KOPT-K1 (cell line): ENCODE results near the gene NACA2.
"Not testable (repeated sequence)": the region's sequence is repeated elsewhere in the genome, so short reads cannot be mapped to it uniquely, and the experiment has no call there.

ENCODE experiments used
- H3K27ac ChIP-seq: fragments of 200-600 bp; sonication (generic); 2 replicates; pipeline ENCODE4 v1.5.1; 2016; ENCODE audit warnings: antibody characterized with exemption, mild to moderate bottlenecking, low read depth, low read length; ENCODE audit not compliant: poor library complexity, severe bottlenecking
- H3K36me3 ChIP-seq: fragments of 200-600 bp; sonication (generic); 2 replicates; pipeline ENCODE4 v1.5.1; 2017; ENCODE audit warnings: antibody characterized with exemption, mild to moderate bottlenecking, low read length, moderate library complexity; ENCODE audit not compliant: insufficient read depth
- H3K9me3 ChIP-seq: fragments of 200-600 bp; sonication (generic); 2 replicates; pipeline ENCODE4 v1.5.1; 2017; ENCODE audit warnings: antibody characterized with exemption, low read length, mild to moderate bottlenecking; ENCODE audit not compliant: insufficient read depth, poor library complexity, severe bottlenecking

Gene NACA2

DNA sequence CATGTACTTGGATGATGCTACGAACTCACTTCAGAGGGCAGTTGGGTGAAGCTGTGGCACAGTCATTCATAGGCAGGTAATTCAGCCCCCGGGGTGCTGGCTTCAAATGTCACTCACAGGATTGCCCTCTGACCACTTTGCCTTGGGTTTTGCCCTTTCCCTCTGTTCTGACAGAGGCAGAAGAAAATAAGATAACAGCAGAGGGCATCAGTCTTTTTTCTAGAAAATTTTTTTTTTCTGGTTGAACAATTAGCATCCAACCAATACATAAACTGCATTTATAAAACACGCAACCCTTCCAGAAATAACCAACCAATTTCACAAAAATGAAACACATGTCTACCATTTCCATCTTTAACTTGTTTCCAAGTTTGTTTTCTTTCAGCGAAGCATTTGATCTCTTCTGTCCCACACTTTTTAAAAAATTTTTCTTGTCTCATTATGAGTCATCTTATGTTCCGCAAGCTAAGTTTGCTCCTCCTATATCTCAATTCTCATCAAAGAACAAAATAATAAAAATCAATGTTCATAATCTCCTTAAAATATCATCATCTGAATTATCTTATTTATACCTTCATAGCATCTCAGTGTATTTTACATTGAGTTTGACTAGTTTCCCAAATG lies 15.6 kb downstream of the NACA2 start:
- Histone ChIP-seq H3K27ac (no peak overlapping the region), H3K36me3 (no peaks in the 10 kb centered on the region), H3K9me3 (peaks cover 10% of the 10 kb centered on the region)

DNA sequence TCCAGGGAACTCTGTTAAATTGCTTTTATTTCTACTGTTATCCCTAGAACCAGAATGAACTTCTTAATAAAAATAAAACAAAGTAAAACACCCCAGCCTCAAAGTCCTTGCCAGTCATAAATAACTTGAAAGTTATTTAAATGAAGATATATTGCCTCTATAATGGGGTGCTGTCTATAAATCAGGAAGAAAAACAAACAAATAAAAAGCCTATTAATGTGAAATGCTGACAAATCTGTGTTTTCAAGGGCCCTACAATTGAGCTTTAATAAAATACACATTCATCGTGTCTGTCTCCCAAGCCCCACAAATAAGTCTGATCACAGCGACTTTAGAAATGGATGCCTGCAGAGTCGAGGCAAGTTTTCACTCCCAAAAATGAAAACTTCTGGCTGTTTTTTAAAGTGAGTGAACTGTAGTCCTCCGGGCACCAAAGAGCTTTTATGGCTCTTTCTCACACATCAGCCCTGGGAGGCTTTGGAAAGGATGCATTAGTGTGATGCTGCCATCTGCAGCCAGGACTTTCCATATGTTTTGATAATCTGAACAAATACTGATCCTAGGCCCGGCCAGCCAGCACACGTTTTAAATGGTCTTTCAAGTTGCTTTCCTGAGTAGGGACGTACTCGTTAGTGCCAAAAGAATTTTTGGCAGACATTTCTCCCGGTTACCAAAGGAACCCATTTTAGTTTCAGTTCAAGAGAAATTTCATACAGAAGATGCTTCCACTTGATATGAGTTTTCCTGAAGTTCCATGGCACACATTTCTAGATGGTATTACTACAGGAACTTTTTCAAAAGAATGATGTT lies 16.3 kb downstream of the NACA2 start:
- H3K36me3 ChIP-seq = no peaks in the 10 kb centered on the region
- peaks cover 17% of the 10 kb centered on the region for H3K9me3 ChIP-seq
- H3K27ac ChIP-seq = no peak overlapping the region

DNA sequence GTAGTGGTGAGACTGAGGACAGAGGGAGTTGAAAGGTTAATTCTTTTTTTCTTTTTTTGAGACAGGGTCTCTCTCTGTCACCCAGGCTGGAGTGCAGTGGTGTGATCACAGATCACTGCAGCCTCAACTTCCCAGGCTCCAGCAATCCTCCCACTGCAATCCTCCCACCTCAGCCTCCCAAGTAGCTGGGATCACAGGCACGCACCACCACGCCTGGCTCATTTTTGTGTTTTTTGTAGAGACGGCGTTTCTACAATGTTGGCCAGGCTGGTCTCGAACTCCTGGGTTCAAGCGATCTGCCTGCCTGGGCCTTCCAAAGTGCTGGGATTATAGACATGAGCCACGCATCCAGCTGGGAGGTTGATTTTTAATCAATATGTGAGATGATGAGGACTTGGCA lies 18.5 kb downstream of the NACA2 start:
- H3K9me3 ChIP-seq = peaks cover 17% of the 10 kb centered on the region
- not testable (repeated sequence) for H3K36me3 ChIP-seq, H3K27ac ChIP-seq

DNA sequence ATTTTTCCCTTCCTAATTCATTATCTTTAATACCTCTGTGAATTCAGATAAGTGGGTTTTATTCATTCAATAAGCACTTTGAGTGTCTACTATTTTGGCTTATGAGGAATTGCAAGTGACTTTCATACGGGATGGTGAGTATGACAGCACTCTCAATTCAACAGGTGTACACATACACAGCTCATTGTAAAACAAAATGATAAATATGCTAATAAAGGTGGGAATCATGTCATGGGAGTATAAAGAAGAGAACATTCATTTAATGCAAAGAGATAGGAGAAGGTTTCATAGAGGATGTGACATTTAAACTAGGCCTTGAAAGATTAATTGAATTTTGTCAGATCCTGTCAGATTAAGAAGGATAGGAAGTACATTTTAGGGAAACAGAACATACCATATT lies 19.4 kb downstream of the NACA2 start:
- H3K36me3 ChIP-seq = no peaks in the 10 kb centered on the region
- peaks cover 17% of the 10 kb centered on the region for H3K9me3 ChIP-seq
- H3K27ac ChIP-seq = no peak overlapping the region

DNA sequence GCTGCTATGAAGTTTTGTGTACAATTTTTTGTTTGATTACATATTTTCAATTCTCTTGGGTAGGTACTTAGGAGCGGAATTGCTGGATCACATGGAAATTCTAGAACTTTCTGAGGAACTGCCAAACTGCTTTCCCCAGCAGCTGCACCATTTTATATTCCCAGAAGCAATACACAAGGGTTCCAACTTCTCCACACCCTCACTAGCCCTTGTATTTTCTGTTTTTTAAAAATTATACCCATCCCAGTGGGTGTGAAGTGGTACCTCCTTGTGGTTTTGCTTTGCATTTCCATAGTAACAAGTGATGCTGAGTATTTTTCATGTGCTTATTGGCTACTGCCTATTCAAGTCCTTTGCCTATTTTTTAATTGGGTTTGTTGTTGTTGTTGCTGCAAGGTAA lies 20.9 kb downstream of the NACA2 start:
- H3K9me3 ChIP-seq = peaks cover 17% of the 10 kb centered on the region
- H3K27ac ChIP-seq = no peak overlapping the region
- H3K36me3 ChIP-seq = no peaks in the 10 kb centered on the region

DNA sequence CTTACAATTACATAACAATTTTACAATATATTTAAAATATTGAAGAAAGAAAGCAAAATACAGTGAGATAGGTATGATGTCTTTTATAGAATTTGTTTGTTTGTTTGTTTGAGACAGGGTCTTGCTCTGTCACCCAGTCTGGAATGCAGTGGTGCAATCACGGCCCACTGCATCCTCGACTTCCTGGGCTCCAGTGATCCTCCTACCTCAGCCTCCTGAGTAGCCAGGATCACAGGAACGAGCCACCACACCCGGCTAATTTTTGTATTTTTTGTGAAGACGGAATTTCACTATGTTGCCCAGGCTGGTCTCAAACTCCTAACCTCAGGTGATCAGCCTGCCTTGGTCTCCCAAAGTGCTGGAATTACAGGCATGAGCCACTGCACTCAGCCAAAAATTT lies 21.5 kb downstream of the NACA2 start:
- H3K36me3 ChIP-seq, H3K27ac ChIP-seq: not testable (repeated sequence)
- peaks cover 17% of the 10 kb centered on the region for H3K9me3 ChIP-seq

DNA sequence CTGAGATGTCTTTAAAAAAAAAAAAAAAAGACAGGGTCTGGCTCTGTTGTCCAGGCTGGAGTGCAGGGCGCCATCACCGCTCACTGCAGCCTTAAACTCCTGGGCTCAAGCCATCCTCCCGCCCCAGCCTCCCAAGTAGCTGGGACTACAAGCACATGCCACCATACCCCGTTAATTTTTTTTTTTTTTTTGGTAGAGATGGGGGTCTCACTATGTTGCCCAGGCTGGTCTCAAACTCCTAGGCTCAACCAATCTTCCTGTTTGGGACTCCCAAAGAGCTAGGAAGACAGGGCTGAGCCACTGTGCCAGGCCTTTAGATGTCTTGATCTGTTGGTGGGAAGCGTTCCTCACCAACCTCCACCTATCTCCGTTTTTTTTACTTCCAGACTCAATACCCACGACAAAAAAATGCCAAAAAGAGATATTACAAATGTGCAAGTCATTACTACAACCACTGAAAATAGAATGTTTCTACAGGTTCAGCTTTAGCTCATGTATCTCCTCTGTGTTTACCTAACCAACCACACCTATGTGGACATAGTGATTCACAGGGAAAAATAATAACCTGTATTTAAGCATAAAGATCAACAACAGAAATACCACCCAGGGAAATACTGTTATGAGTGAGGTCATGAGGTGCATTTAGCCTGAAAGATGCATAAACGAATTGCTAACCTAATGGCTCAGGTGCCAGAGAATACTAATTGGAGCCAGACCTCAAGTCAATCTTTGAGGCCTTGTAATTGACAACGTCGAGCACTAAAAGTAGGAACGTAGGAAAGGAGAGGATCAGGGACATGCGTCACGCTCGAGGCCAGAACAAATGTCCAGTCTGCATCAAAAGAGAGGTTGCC lies 22.6 kb downstream of the NACA2 start:
- Histone ChIP-seq H3K36me3 (no peaks in the 10 kb centered on the region), H3K9me3 (peaks cover 17% of the 10 kb centered on the region), H3K27ac (no peak overlapping the region)

DNA sequence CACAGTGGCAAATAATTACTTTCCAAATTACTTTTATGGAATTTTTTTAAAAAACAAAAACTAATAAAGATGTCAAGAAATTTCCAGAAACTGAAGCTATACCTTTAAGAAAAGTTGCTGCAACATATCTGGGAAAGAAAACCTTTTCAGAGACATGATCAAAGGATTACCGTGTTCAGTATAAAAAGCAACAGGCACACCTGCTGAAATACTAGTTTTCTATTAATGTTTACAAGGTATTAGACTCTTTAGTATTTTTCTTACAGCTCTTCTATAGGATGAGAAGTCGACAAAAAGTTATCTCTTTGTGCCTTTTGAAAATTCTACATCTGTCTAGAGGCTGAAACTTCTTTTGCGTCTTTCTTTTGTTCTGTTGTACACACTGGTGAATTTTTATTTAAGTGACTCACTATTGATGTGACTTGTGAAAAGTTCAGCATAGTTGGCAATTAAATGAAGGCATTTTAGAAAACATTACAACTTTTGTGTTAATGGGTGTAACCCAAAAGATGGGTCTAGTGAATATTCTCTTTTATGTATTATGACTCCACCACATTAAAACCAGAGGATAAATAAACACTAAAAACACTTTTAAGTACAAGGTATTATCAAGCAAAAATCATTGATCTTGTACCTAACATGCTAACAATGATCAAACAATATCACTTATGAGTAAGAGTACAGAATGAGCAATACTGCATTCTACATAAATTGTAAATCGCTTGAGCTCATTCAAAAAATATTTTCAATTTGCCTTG lies 23.8 kb downstream of the NACA2 start:
- no peaks in the 10 kb centered on the region for H3K36me3 ChIP-seq
- peaks cover 17% of the 10 kb centered on the region for H3K9me3 ChIP-seq
- H3K27ac ChIP-seq = no peak overlapping the region

DNA sequence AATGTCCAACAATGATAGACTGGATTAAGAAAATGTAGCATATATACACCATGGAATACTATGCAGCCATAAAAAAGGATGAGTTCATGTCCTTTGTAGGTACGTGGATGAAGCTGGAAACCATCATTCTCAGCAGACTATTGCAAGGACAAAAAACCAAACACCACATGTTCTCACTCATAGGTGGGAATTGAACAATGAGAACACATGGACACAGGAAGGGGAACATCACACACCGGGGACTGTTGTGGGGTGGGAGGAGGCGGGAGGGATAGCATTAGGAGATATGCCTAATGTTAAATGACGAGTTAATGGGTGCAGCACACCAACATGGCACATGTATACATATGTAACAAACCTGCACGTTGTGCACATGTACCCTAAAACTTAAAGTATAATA lies 24.6 kb downstream of the NACA2 start:
- H3K36me3 ChIP-seq, H3K27ac ChIP-seq: not testable (repeated sequence)
- H3K9me3 ChIP-seq = peaks cover 16% of the 10 kb centered on the region

DNA sequence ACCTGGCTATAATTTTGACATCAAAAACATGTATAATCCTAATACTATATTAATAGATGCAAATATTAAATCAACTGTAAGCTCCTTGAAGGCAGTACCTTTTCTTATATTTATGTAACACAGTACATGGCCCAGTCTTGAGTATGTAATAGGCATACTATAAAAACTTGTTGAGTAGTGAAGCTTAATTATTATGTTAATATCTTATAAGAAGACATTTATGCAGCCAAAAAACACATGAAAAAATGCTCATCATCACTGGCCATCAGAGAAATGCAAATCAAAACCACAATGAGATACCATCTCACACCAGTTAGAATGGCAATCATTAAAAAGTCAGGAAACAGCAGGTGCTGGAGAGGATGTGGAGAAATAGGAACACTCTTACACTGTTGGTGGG lies 25.2 kb downstream of the NACA2 start:
- H3K36me3 ChIP-seq, H3K27ac ChIP-seq: not testable (repeated sequence)
- peaks cover 11% of the 10 kb centered on the region for H3K9me3 ChIP-seq

DNA sequence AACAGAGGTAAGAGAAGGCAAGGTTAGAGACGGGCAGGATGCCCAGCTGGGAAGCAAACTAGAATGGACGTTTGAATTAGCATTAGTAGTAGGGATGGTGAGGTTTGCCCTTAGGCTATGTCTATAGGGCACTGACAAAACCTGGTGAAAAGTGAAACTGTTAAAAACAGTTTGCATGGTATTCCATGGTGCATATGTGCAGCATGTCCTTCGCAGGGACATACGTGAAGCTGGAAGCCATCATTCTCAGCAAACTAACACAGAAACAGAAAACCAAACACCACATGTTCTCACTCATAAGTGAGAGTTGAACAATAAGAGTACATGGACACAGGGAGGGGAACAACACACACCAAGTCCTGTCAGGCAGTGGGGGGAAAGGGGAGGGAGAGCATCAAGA lies 25.8 kb downstream of the NACA2 start:
- Histone ChIP-seq H3K27ac (no peak overlapping the region), H3K9me3 (peaks cover 4% of the 10 kb centered on the region), H3K36me3 (no peaks in the 10 kb centered on the region)

DNA sequence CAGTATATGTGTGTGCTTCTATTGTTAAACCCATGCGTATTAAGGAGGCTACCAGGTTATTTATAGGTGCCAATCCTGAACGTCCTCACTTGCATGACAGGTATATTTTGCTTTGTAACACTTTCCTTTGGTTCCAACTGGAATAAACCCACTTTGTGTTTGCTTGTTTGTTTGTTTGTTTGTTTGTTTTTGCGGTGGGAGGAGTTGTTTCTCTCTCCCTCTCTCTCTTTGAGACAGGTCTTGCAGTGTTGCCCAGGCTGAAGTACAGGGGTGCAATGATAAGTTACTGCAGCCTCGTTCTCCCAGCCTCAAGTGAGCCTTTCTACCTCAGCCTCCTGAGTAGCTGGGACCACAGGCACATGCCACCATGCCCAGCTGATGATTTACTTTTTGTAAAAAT lies 28.7 kb downstream of the NACA2 start:
- Histone ChIP-seq H3K27ac (no peak overlapping the region), H3K36me3 (no peaks in the 10 kb centered on the region), H3K9me3 (no peaks in the 10 kb centered on the region)

DNA sequence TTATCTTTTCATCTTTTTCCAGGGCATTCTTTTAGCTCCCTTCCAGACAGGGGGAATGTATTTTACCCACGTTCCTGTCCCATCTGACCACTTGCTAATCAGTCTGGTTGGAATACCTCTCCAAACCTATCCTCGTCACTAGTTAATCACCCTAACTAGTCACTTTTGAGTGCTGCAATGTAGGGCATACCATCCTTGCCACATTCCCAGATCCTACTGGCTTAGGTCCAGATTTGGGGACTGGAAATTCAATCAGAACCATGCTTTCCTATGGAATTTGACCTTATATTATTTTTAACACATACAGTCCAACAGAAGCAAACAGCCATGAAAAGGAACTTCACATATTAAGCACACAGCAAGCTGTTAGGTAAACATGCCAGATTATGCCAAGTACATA lies 29.7 kb downstream of the NACA2 start:
- no peaks in the 10 kb centered on the region for H3K36me3 ChIP-seq
- H3K9me3 ChIP-seq = no peaks in the 10 kb centered on the region
- no peak overlapping the region for H3K27ac ChIP-seq

DNA sequence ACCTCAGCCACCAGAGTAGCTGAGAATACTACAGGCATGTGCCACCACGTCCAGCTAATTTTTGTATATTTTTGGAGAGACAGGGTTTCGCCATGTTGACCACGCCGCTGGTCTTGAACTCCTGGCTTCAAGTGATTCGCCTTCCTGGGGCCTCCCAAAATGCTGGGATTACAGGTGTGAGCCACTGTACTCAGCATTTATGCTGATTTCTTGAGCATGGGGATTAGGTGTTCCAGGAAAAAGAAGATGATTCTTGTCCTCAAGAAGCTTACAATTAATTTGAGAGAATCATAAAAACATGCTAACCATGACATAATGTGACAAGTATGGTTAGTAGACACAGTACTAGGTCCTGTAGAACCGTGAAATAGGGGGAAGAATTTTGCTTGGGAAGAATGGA lies 30.9 kb downstream of the NACA2 start:
- Histone ChIP-seq H3K27ac (no peak overlapping the region), H3K9me3 (no peaks in the 10 kb centered on the region), H3K36me3 (no peaks in the 10 kb centered on the region)
